Activated CD4-positive, alpha-beta T cell treated with anti-CD3 and anti-CD28 coated beads for 4 hours (primary cell): ENCODE results near the gene TMEM140.
"Not testable (repeated sequence)": the region's sequence is repeated elsewhere in the genome, so short reads cannot be mapped to it uniquely, and the experiment has no call there.

Experiments used
- DNase-seq, 2 donors: peaks; one replicate each; pipeline ENCODE4 v3.0.0-alpha.2; 2020

Gene TMEM140

DNA sequence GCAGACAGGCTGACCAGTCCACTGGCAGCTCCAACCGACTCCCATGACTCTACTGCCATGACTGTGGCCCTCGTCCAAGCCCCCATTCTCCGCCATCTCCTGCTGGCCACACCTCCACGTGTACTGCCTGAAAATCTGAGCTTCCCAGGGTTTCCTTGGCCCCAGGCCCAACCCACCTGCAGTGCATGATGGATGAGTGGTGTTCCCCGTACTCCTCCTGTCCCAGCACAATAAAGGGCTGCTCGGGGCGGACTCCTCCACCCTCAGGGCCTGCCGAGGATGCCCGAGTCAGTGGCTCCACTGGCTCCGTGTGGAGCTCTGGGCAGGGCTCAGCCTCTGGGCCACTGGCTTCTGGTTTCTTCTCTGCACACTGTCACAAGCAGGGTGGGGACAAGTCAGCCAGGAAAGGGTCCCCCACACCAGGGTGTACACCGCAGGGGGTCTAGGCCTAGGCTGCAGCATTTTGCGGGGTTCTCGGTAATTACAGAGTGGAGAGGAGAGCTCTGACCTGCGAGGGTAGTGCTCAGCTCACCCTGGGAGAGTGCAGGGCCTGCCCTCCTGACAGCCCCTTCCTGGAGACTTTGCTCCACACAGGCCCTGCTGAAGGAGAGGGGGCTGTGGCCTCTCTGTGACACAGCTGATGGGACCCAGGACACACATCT, 48.2 kb downstream of the TMEM140 start:
- no peak for DNase-seq

GRCh38 chr7:135197343-135197742, 49.5 kb downstream of the TMEM140 start:
- DNase-seq: no peak

GRCh38 chr7:135197906-135198655, 50.2 kb downstream of the TMEM140 start:
- no peak for DNase-seq

GRCh38 chr7:135199439-135199838, 51.6 kb downstream of the TMEM140 start:
- no peak for DNase-seq

DNA sequence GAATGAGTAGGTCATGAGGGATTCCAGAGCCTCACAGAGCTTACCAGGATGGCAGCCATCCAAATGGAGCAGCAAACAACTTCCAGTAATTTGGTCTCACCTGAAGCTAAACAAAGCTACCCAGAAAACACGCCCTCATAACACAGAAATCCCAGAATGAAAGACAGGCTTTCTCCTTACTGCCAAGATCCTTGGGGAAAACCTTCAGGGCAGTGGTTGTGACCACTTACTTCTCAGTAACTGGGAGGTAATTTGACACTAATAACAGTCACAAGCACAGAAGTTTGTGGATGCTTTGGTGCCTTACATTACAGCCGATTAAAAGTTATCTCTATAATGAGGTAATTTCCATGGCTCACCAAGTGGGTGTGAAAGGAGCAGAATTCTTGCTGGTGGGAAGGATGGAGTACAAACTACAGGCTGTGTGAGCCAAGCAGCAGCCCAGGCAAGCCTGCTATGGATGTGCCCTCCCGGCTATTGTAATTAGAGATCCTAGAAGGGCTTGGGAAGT, 53.0 kb downstream of the TMEM140 start:
- DNase-seq: no peak

DNA sequence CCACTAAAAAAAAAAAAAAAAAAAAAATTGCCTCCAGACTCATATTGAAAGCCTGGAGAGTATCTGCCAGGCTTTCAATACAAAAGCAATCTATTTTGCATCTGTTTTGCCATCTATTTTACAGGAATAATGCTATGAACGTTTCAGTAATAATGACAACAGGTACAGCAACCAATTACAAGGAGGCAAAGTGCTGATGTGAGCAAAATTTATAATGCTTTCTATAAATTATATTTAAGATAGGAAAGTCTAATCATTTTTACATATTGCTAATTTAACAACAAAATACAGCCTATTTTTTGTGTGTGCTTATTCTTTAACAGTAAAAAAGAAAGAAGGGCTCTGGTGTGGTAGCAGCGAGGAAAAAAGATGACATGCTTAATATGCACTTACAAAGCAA, 53.5 kb downstream of the TMEM140 start:
- no peak for DNase-seq

DNA sequence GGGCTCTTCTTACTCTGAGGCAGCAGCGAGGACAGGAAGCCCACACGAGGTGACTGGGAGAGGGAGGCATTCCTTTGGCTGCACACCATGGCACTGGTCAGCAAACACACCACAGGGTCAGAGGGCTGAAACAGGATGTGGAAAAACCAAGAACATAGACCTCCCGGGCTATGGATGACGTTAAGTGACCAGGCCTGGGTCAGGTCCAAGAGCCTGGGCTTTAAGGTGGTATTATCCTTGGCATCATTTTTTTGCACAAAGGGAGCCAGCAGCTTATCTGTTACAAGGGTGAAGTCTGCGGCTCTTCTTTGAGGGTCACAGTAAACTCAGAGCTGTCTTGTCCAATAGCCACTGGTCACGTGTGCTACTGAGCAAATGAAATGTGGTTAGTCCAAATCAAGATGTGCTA, 56.5 kb downstream of the TMEM140 start:
- no peak for DNase-seq

DNA sequence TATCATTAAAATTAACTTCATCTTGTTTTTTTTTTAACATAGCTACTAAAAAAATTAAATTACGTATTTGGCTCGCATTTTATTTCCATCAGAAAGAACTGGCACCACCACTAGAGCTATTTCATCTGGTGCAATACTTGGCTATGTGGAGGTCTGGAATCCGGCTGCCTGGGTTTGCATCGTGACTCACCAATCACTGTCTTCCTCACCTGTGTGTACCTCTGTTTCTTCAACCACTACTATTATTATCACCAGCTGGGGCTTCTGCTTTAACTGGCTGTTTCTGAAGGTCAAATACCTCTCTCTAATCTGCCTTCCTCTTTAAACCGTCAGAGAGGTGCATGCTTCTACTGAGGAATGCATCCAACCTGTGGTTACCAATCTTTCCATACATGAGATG, 57.0 kb downstream of the TMEM140 start:
- DNase-seq: no peak

- DNase-seq: no peak
Observed at GRCh38 chr7:135205850-135206249, 58.0 kb downstream of the TMEM140 start.

DNA sequence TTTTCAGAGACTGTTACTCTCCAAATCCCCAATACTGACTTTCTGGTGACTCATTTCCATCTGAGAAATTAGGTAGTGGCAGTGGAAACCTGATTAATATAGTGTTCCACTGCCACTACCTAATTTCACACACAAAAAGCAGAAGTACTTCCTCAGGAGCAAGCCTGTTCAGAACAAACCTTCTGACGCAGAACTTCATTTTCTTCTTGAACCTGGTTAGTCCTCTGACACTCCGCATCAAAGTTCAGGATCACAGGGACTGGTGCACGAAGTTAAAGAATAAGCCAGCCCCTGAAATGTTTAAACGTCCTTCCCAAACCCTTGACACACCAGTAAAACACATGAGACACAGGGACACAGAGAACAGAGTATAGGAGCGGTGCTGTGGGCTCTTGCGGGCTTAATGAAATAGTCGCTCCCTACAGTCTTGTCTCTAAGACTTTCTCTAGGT, 59.1 kb downstream of the TMEM140 start:
- no peak for DNase-seq

GRCh38 chr7:135207406-135208101, 59.7 kb downstream of the TMEM140 start:
- DNase-seq: no peak

GRCh38 chr7:135208102-135208793, 60.4 kb downstream of the TMEM140 start:
- no peak for DNase-seq

GRCh38 chr7:135209225-135209834, 61.5 kb downstream of the TMEM140 start:
- no peak for DNase-seq

- DNase-seq: no peak
Observed at GRCh38 chr7:135210888-135211178, 63.0 kb downstream of the TMEM140 start.

DNA sequence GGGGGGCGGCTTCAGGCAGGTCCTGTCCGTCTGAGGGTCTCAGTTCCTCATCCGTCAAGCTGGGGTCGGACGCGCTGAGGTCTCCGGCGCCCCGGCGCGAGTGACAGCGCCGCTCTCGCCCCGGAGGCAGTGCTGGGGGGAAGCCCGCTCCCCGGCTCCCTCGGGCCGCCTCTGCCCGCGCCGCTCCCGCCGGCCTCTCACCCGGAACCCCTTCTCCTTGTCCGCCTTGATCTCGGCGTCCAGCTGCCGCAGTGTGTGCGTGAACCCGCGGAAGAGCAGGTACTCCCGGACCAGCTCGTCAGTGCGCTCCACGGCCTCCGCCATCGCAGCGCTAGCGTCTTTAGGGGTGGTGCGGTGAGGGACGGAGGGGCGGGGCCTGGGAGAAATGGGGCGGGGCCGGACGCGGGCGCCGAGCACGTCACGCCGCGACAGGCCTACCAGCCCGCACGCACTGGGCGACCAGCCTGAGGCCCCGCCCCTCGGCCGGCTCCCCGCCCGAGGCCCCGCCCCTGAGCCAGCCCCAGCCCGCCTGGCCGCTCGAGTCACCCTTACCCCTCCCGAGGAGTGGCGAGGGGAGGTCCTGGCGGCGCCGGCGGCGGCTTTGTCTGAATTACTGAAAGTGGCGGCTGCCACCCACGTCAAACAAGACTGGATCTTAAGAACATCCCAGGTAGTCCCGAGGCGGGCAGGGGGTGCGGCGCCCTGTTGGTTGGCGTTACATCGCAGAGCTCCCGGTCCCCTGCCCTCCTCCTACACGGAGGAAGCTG, 63.5 kb downstream of the TMEM140 start, which contains the start of gene WDR91:
Gene WDR91 (minus strand): TSS at position 348 of the 767 bp plus-strand sequence. CDS start 24 bp downstream, at position 324.
- peak; percentile 95 to 97 for DNase-seq

DNA sequence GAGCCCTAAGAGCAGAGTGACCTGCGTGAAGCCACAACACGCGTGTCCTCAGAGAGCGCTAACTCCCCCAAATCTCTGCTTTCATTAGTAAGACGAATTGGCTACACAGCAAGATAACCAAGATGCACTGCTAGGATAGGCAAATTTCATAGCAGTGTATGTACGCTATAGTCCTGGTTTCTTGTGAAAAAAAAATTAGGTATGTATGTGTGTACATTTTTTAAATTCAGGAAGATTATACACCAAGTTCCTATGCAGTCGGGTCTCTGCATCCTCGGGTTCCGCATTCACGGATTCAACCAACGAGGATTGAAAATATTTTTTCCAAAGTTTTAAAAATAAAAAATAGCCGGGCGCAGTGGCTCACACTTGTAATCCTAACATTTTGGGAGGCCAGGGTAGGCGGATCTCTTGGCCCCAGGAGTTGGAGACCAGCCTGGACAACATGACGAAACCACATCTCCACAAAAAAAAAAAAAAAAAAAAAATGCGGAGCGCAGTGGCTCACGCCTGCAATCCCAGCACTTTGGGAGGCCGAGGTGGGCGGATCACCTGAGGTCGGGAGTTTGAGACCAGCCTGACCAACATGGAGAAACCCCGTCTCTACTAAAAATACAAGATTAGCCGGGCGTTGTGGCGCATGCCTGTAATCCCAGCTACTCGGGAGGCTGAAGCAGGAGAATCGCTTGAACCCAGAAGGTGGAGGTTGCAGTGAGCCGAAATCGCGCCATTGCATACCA, 64.2 kb downstream of the TMEM140 start:
- DNase-seq: not testable (repeated sequence)

GRCh38 chr7:135213831-135214230, 66.0 kb downstream of the TMEM140 start:
- no peak for DNase-seq

GRCh38 chr7:135215180-135215579, 67.3 kb downstream of the TMEM140 start:
- no peak for DNase-seq

DNA sequence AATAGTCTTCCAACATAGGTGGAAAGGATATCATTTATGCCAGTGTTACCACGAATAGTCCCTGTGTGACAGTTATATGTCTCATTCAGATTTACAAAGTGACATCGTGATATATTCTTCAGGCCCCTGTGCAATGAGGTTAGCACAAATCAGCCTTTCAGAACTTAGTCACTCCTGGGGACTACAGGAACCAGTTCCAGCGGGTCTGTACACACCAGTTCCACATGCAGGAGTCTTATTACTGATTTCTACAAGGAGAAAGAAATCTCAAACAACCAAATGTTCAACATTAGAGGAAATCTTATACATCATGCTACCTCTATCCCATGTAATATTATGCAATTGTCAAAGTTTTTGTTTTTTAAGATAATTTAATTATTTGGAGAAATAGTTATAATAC, 67.8 kb downstream of the TMEM140 start:
- DNase-seq: no peak
